NCI-H1930 (cell line): ENCODE measurements around the gene RARA.
A peak's percentile ranks its signal among the peaks of the same experiment; 100 is the strongest.

Source experiments
- DNase-seq, 2 experiments: peaks; one replicate each; lab custom pipeline; 2025; lab: John Stamatoyannopoulos, UW

RARA gene

DNA sequence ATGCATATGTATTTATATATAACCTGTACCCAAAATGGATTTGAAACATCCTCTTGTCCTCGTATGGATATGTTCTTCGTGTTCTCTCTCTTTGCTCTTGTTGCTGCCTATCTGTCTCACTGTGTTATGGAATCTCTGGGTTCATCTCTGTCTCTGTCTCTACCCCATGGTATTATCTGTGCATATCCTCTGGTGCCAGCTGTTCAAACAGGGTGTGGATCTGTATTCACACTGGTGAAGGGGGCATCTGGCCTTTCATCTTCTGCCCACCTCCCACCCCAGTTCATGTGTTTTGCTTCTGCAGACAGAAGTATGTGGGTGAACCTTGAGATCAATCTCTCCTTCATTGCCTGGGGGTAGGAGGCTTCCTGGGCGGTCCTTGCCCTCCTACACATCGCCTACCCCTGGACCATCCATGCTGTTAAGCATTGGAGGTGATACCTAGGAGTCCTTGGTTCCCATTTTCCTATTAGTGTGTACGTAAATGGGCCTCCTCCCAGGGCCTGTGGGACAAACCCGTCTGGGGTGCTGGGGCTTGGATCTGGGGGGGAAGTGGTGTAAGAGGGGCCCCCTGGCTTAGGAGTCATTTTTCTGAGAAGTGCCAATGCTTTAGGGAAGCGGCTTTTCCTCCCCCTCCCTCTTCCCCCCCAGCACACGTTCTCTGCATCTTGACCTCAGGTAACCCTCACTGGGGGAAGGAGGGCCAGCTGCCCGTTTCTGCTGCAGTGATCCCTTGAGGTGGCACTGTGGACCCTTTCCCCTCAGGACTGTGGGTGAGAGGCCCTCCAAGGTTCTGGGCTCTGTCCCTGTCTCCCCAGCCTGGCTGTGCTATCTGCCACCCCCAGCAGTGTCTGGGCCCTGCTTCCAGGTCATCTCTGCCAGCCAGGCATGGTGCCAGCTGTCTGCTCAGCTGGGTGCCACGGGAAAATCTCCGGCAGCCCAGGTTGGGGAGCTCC lies 21.1 kb downstream of the RARA start:
- DNase-seq: no peak

DNA sequence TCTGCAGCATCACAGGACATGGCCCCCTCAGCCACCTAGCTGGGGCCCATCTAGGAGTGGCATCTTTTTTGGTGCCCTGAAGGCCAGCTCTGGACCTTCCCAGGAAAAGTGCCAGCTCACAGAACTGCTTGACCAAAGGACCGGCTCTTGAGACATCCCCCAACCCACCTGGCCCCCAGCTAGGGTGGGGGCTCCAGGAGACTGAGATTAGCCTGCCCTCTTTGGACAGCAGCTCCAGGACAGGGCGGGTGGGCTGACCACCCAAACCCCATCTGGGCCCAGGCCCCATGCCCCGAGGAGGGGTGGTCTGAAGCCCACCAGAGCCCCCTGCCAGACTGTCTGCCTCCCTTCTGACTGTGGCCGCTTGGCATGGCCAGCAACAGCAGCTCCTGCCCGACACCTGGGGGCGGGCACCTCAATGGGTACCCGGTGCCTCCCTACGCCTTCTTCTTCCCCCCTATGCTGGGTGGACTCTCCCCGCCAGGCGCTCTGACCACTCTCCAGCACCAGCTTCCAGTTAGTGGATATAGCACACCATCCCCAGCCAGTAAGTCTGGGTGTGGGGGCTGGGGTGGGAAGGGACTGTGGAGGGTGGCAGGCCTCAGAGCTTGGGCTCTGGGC lies 22.0 kb downstream of the RARA start:
- no peak for DNase-seq

DNA sequence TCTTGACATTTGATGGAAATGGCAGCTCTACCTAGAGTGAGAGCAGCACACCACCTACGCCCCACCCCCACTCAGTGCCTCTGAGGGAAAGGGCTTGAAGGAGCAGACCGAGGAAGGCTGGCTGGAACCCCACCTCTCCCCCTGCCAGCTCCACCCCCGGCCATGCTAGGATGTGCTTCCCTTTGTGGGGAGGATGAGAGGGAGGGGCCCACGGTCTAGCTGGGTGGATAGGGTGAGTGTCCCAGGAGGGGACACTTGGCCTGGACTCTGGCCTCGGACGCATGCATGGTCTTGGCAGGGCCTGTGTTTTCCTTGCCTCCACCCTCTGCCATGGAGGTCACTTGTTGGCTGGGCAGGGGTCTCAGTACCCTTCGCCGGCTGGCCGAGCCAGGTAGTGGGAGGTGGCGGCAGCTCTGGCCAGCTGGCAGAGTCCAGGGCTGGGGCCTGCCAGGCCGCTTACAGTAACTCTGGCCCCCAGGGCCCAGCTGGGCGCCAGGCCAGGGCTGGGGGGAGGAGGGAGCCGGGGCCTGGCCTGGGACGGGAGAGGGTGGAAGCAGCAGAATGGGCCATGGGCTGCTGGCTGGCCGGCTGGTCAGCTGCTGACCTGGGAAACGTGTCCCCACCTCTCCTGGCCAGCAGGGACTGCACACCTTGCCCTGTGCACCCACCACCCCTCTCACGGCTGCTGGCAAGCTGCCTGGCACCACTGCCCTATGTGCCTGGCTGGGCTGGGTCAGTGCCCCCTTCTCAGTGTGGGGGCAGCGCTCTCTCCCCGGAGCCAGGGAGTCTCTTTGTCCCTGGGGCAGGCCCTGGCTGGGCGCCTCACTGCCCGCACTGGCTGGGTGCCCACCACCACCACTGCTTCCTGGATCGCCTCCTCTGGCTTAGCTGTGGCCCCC lies 23.0 kb downstream of the RARA start:
- DNase-seq: no peak

DNA sequence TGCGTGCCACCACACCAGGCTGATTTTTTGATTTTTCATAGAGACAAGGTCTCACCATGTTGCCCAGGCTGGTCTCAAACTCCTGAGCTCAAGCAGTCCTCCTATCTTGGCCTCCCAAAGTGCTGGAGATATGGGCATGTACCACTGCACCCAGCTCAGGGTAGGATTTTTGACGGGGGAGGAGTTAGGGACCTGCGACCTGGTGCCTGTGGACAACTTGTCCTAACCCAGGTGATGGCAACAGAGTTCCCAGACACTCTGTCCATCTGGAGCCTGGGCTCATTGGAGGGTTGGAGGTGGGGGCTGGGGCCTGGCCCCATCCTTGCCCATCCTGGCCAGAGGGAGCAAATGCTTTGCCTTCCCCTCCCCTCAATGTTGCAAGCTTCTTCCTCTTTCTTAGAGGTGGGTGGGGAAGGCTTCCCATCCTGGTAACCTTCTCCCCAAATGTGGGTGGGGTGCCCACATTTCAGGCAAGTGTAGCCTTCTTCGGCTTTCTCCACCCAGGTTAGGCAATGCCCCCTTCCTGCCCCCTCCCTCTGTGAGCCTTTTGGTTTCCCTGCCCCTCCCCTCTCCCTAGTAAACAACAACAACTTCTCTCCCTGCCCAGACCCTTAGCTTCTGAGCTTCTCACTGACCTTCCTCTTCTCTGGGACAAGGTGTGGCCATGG lies 24.9 kb downstream of the RARA start:
- DNase-seq: no peak

DNA sequence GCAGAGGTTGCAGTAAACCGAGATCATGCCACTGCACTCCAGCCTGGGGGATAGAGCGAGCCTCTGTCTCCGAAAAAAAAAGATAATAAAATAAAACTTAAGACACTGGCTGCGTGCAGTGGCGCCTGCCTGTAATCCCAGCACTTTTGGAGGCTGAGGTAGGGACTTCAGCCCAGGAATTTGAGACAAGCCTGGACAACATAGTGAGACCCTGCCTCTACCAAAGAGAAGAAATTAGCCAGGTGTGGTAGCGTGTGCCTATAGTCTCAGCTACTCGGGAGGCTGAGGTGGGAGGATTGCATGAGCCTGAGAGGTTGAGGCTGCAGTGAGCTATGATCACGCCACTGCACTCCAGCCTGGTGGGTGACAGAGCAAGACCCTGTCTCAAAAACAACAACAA lies 26.6 kb downstream of the RARA start:
- no peak for DNase-seq

DNA sequence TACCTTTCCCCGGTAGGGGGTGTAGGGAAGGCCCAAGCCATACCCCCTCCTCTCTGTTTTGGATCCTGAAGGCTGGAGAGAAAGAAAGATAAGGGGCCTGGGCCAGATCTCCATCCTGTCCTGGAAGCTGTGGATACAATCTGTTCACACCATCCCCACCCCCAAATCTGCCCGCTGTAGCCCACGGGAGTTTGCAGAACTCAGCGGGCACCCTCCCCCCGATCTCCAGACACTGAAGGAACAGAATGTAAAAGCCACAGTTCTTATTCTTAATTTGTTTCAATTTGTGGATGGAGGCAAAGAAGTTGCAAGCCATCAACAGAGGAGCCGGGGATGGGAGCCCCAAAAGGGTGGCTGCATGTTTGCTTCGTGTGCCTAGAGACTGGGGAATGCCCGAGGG lies 28.4 kb downstream of the RARA start:
- no peak for DNase-seq

DNA sequence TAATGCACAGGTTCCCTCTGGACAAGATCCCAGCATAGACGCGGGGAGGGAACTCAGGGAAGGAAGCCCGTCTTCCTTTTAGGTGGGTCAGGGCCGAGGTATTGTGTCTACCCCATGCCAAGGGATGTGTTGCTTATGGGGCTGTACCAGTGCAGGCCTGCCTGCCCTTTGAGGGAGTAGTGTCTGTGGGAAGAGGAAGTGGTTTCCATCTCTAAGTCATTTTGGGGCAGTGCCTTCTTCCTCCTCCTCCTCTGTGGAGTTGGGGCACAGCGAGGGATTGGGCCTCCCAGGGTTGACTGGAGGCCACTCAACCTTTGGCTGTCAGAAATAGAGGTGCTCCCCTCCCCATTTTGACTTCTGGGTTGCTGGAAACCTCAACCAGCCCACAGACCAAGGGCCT lies 29.1 kb downstream of the RARA start:
- no peak for DNase-seq

DNA sequence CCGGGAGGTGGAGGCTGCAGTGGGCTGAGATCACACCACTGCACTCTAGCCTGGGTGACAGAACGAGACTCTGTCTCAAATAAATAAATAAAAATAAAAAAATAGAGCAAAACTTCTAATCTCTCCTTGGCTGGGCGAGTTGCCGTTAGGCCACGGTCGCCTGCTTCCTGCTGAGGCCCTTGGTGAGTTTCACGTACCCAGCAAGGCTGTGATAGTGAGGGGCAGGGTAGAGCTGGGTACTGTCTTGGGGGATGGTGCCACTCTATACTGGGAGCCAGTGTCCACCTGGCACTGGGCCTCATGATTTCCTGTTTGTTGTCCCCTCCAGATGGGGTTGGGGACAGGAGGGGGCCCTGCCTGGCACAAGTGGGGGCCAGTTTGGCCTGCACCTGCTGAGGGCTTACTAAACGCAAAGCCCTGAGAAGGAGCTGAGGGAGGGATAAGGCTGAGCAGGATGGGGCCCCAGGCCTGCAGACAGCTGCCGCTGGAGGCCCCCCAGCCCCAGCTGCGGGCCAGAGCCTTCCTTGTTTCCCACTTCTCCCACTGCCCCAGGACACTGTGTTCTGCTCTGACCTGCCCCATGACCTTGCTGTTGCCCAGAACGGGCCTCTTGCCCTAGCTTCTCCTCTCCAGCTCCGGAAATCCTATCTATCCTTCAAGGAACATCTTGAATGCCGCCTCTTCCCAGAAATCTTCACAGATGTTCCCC lies 30.1 kb downstream of the RARA start:
- DNase-seq: no peak

DNA sequence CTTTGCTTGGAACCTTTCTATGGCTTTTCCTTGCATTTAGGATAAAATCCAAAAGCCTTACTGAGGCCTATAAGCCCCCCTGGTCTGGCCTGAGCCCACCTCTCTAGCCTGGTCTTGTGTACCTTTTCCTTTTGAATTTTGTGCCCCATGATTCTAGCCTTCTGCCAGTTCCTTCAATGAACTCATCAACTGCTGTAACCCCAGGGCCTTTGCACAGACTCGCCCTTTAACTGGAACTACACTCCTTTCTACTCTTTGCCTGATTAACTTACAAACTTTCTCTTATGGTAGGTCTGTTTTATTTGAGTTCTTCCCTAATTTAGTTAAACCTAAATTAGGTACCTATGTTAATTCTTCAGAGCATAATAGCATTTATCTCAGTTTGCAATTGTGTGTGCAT lies 31.3 kb downstream of the RARA start:
- no peak for DNase-seq

DNA sequence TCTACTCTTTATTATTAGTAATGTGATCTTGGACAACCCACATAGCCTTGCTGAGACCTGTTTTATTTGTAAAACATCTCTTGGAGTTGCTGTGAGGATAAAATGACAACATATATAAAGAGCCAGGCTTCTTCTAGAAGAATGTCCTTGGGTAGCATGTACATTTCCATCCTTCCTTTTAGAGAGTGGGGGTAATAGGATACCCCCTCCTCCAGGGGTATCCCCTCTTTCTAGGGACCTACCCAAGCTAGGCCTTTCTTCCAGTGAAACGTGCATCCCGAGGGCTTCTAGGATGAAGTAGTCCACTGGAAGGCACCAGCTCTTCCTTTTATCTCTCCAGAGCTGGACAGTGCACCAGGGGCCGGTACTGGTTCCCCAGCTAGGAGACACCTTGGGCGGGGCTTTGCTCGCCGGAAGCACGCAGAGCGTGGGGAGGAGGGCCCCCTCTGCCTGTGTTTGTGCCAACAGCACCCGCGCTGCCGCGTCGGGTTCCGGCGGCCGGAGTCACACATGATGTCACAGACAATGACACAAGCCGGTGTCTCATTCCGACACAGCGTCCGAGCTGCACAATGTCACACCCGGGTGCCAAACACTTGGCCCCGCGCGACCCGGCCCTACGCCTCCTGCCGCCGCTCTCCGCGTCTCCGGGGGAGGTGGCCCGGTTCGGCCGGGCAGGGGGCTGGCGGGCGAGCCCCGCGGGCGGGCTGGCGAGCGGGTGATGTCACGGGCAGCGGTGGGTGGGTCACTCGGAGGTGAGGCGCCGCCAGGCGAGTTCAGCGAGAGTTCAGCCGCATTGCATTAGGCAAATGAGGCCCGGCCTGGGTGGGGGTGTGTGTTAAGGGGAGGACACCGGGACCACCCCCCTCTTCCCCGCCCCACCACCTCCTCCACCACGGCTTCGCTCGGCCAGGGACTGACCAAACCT lies 32.2 kb downstream of the RARA start:
- DNase-seq: peak; percentile 78 to 81

DNA sequence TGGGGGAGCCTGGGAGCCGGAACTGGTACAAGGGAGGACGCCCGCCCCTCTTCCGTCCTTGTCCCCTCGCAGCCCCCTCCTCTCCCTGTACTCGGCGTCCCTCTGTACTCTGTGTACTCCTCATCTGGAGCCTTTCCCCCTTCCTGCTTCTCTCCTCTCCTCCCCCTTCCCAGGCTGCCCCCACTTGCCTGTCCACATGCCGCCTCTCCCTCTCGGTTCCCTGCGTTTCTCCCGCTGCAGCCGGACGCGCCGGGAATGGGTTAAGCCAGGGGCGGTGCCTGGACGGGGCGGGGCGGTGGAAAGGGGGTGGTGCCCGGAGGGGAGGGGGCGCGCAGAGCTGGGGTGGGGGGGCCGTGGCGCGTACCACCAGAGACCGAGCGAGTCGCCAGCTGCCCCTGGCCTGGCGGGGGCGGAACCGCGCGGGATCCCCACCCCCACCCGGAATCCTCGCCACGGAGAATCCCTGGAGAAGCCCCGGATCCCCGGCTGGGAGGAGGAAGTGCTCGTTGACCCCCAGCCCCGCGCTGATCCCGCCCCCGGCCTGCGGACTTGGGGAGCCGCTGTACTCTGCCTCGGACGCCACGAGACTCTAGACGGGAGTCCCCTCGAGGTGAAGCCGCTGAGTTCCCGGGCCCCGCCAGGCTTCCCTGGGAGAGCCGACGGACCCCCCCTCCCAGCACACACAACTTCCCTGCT lies 33.0 kb downstream of the RARA start:
- peak; percentile 56 to 62 for DNase-seq

DNA sequence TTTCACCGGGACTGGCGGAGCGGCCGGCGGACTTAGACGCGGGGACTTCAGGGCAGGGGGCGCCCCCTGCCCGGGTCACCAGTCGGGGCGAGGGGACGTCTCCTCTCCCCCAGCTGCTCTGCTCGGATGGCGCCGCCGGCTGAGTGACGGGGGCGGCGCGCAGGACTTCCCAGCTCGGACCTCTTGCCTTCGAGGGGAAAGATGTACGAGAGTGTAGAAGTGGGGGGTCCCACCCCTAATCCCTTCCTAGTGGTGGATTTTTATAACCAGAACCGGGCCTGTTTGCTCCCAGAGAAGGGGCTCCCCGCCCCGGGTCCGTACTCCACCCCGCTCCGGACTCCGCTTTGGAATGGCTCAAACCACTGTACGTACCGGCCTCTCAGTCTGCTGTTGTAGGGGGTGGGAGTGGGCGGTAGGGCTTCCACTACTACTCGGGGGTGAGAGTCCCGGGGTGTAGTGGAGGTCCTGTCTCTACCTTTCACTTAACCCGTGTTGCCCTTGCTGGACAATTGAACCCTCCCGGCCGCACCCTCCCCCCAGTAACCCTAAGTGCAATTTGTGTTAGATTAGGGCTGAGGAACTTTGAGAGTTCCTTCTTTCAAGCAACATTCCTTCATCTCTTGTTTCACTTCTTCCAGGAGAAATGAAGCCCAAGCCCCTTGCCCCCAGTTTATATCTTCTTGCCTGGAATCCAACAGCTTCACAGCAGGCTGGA lies 33.7 kb downstream of the RARA start:
- DNase-seq: no peak

DNA sequence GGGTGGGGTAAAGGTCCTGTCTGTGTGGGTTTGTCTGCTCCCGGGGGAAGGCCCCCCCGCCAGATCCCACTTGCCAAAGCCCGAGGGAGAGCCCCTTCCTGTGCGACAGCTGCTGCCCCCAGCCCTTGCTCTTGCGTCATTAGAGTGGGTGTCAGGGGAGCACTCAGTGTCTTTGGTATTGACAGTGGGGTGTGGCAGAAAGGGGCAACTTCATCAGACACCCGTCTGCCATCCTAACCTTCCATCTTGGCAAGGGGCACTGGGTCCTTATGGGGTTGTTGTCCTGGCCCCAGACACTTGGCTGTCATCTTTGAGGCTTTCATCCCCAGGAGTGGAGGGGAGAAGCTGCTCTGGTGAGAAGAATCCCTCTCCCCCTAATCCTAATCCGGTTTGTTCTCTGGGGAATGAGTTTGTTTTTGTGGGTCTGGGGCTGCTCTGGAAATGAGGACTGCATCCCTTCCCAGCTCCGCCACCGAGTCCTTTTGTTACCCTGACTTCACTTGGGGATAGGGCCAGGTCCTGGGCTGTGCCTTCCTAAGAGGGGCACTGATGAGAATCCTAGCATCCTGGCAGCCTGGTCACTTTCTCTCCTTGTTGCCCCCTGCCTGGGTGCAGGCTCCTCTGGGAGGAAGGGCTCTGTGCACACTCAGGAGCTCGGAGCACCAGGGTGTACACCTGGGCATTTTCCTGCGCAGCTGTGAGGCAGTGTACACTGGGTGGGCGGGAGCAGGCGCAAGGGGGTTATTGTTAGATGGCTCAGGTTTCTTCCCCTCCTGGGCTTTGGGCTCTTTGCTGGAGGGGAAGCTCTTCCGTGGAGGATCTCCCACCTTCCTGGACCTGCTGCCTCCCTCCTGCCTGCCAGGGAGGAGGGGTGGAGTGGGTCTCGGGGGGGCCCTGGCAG lies 34.5 kb downstream of the RARA start:
- DNase-seq: no peak

DNA sequence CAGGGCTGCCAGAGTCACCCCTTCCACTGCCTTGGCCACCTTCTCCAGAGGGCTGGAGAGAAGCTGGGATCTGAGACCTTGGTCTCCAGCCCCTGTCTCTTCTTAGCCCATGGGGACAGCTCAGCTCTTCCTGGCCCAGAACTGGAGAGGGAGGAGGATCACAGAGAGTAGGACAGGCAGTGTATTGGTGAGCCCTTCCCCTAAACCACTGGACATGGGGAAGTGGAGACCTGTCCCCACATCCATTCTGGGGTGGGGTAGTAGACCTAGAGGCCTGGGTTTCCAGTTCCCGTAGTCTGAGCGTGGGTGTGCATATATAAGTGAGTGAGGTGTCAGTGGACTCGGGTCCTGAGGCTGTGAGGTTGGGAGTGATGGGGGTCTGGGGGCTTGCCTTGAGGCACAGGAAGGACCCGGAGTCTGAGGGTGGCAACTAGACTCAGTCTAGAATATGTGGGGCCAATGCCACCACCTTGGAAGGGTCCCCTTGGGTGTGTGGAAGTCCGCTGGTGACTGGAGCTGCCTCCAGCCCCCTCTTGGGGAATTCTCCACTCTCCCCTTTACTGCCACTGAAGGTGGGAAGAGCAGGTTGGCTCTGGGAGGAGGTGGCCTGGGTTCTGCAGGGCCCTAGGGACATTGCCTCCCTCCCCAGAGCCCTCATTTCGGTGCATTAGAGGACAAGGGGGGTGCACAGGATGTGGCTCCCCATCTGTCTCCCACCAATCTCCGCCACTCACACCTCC lies 35.6 kb downstream of the RARA start:
- no peak for DNase-seq

DNA sequence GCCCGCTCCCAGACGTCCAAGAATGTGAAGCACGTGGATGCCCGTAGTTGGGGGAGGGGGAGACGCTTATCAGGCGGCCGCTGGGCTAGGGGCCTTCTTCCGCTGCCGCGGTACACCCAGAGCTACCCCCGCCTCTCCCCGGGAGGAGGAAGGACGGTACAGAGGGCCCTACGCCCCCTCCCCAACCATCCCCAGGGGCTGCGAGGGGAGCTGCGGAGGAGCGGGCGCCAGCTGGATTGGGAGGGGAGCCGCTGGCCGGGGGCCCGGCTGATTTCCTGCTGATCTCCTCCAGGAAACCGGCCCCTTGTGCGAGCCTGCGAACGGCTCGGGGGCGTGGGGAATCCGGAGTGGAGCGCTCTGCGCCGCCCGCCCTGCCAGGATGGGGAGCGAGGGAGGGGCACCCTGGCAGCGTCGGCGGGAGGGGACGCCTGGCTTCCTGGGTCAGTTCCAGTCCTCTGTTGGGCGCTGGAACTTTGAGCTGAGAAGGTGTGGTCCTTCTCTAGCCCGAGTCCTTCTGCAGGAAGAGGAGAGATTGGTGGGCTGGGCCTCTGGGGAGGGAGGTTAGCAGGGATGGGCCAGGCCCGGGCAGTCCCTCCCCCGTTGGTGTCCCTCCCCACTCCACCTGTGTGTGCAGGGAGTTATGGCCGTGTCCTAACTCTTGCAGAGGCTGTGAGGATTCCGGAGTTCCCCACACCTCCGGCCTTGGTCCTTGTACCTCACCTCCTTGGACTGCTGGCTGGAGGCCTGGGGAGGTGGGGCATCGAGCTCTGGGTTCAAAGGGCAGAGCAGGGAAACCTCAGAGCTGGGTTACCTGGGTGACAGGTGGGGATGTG lies 36.4 kb downstream of the RARA start:
- DNase-seq: no peak
